IMR-90 (cell line): ENCODE measurements around the gene CPEB1.

Source experiments
- BHLHE40 ChIP-seq: fragments of 150-350 bp; IDR thresholded peaks from 2 replicates; pipeline ENCODE4 v1.6.1; 2016; ENCODE audit warnings: mild to moderate bottlenecking, low read depth, low read length
- CEBPB ChIP-seq: IDR thresholded peaks from 2 replicates; pipeline ENCODE4 v1.6.1; 2012; ENCODE audit warnings: low read depth, low read length, improper control_type of control experiment
- CHD1 ChIP-seq: IDR thresholded peaks from 2 replicates; pipeline ENCODE4 v1.6.1; 2012; ENCODE audit warnings: low read depth, low read length, improper control_type of control experiment
- CTCF ChIP-seq: conservative IDR thresholded peaks from 2 replicates; pipeline ENCODE4 v1.5.1; 2012; ENCODE audit warnings: mild to moderate bottlenecking, low read depth, low read length, improper control_type of control experiment
- ELK1 ChIP-seq: fragments of 150-350 bp; IDR thresholded peaks from 2 replicates; pipeline ENCODE4 v1.6.1; 2016; ENCODE audit warnings: low read depth, mild to moderate bottlenecking, low read length, moderate library complexity, borderline replicate concordance
- FOS ChIP-seq: fragments of 150-350 bp; IDR thresholded peaks from 2 replicates; pipeline ENCODE4 v1.6.1; 2016; ENCODE audit warnings: low read depth, low read length
- MAFK ChIP-seq: IDR thresholded peaks from 2 replicates; pipeline ENCODE4 v1.6.1; 2012; ENCODE audit warnings: low read depth, low read length, improper control_type of control experiment
- MAZ ChIP-seq: IDR thresholded peaks from 2 replicates; pipeline ENCODE4 v1.6.1; 2012; ENCODE audit warnings: low read depth, mild to moderate bottlenecking, low read length, improper control_type of control experiment, moderate library complexity, borderline replicate concordance
- MXI1 ChIP-seq: IDR thresholded peaks from 2 replicates; pipeline ENCODE4 v1.6.1; 2012; ENCODE audit warnings: low read depth, mild to moderate bottlenecking, low read length, moderate library complexity, borderline replicate concordance
- POLR2A ChIP-seq: IDR thresholded peaks from 2 replicates; pipeline ENCODE4 v1.6.1; 2012; ENCODE audit warnings: mild to moderate bottlenecking, low read depth, low read length
- RAD21 ChIP-seq: IDR thresholded peaks from 2 replicates; pipeline ENCODE4 v1.6.1; 2012; ENCODE audit warnings: low read length, improper control_type of control experiment
- RFX5 ChIP-seq: IDR thresholded peaks from 2 replicates; pipeline ENCODE4 v1.8.0; 2012; ENCODE audit warnings: low read depth, mild to moderate bottlenecking, low read length, moderate library complexity
- SMC3 ChIP-seq: fragments of 150-350 bp; IDR thresholded peaks from 2 replicates; pipeline ENCODE4 v1.6.1; 2016; ENCODE audit warnings: low read depth, mild to moderate bottlenecking, antibody characterized with exemption, low read length, moderate library complexity
- USF2 ChIP-seq: fragments of 150-350 bp; IDR thresholded peaks from 2 replicates; pipeline ENCODE4 v1.6.1; 2017; ENCODE audit warnings: mild to moderate bottlenecking, antibody characterized with exemption, low read length, low read depth

GRCh38 chr15:82549199-82549665 lies 97.9 kb downstream of the CPEB1 start:
- no peak for TF ChIP-seq CTCF
- TF ChIP-seq CEBPB, result no peak
- TF ChIP-seq POLR2A, result no peak
- TF ChIP-seq CHD1, result no peak
- TF ChIP-seq RFX5, result no peak
- TF ChIP-seq USF2, result no peak
- no peak for TF ChIP-seq ELK1
- TF ChIP-seq SMC3, result no peak
- TF ChIP-seq MAZ, result no peak
- TF ChIP-seq BHLHE40, result no peak
- no peak for TF ChIP-seq MAFK
- no peak for TF ChIP-seq FOS
- no peak for TF ChIP-seq MXI1
- TF ChIP-seq RAD21, result no peak
